Medulla oblongata (tissue), 1 donor: Measurements from ENCODE around the gene AARS1.
"Not testable (repeated sequence)": the region's sequence is repeated elsewhere in the genome, so short reads cannot be mapped to it uniquely, and the experiment has no call there.

Source experiments
- DNase-seq: peaks from one replicate; pipeline ENCODE4 v3.0.0-alpha.2; 2015; ENCODE audit errors: extremely low spot score

AARS1 gene

DNA sequence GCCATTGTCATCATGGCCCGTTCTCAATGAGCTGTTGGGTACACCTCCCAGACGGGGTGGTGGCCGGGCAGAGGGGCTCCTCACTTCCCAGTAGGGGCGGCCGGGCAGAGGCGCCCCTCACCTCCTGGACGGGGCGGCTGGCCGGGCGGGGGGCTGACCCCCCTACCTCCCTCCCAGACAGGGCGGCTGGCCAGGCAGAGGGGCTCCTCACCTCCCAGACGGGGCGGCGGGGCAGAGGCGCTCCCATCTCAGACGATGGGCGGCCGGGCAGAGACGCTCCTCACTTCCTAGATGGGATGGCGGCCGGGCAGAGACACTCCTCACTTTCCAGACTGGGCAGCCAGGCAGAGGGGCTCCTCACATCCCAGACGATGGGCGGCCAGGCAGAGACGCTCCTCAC lies 64.7 kb downstream of the AARS1 start:
- not testable (repeated sequence) for DNase-seq

DNA sequence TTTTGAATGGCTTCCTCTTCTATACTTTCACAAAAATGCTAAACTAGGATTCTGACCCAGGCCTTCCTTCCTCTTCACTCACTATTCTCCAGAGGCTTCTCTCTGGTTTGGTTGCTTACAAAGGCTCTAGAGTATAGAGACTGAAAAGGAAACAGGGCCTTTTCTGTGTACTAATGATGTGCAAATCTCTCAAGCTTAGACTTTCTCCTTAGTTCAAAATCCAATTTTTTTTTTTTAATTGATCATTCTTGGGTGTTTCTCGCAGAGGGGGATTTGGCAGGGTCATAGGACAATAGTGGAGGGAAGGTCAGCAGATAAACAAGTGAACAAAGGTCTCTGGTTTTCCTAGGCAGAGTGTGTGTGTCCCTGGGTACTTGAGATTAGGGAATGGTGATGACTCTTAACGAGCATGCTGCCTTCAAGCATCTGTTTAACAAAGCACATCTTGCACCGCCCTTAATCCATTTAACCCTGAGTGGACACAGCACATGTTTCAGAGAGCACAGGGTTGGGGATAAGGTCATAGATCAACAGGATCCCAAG lies 65.3 kb downstream of the AARS1 start:
- not testable (repeated sequence) for DNase-seq

DNA sequence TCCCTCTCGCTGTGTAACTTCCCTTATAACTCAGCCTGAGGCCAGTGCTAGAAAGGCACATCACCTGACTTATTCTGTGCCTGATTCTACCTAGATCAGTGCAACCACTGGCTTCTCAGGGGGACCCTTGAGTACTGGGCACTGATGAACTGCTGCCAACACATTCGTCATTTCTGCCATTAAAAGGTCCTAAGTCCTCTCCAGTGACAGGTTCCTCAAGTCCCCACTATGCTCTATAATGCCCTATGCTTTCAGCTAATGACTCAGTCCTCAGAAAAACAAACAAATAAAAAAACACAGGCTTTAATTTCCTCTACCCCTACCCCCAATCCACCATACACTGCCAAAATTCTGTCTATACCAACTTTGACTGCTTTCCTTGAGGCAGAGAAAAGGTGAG lies 66.1 kb downstream of the AARS1 start:
- DNase-seq: not testable (repeated sequence)

DNA sequence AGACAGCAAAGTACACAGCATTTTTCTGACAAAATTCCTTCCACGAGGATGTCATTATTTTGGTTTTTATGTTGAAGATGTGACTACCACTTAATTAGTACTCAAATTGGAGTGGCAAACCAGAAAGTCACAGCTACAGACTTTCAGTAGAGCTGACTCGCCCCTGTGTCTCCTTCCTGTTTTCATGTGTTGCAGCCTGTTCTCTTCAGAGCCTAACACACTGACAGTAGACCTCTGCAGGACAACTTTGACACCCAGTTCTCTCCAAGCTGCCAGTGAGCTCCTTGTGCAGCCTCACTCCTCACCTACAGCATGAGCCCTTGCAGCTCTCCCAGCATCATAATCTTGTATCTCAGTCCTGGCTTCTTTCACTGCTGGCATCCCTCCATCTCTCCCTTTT lies 66.7 kb downstream of the AARS1 start:
- not testable (repeated sequence) for DNase-seq

DNA sequence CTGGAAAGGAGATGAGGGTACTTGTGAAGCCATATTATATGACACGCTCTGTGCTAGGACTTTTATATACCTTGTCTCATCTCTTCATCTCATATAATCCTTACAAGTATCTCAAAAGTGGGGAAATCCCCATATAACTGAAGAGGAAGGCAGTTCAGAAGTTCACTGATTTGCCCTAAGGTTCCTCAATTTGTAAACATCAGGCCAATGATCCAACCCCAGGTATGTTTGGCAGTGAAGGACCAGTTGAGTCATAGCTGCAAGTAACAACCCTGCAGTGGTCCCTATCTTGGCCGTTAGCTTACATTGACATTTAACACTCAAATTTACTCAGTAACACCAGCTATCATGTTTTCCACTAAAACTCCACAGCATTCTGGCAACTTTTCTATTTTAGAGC lies 70.7 kb downstream of the AARS1 start:
- DNase-seq: not testable (repeated sequence)

DNA sequence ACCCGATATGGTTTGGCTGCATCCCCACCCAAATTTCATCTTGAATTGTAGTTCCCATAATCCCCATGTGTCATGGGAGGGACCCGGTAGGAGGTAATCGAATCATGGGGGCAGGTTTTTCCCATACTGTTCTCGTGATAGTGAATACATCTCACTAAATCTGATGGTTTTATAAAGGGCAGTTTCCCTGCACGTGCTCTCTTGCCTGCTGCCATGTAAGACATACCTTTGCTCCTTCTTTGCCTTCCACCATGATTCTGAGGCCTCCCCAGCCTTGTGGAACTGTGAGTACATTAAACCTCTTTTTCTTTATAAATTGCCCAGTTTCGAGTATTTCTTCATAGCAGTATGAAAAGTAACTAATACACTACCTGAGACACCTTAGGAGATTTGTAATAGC lies 82.9 kb downstream of the AARS1 start:
- not testable (repeated sequence) for DNase-seq

DNA sequence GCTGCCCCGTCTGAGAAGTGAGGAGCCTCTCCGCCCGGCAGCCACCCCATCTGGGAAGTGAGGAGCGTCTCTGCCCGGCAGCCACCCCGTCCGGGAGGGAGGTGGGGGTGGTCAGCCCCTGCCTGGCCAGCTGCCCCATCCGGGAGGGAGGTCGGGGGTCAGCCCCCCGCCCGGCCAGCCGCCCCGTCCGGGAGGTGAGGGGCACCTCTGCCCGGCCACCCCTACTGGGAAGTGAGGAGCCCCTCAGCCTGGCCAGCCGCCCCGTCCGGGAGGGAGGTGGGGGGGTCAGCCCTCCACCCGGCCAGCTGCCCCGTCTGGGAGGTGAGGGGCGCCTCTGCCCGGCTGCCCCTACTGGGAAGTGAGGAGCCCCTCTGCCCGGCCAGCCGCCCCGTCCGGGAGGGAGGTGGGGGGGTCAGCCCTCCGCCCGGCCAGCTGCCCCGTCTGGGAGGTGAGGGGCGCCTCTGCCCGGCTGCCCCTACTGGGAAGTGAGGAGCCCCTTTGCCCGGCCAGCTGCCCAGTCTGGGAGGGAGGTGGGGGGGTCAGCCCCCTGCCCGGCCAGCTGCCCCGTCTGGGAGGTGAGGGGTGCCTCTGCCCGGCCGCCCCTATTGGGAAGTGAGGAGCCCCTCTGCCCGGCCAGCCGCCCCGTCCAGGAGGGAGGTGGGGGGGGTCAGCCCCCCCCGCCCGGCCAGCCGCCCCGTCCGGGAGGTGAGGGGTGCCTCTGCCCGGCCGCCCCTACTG lies 84.5 kb downstream of the AARS1 start:
- DNase-seq: not testable (repeated sequence)

DNA sequence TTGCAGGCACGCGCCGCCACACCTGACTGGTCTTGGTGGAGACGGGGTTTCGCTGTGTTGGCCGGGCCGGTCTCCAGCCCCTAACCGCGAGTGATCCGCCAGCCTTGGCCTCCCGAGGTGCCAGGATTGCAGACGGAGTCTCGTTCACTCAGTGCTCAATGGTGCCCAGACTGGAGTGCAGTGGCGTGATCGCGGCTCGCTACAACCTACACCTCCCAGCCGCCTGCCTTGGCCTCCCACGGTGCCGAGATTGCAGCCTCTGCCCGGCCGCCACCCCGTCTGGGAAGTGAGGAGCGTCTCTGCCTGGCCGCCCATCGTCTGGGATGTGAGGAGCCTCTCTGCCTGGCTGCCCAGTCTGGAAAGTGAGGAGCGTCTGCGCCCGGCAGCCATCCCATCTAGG lies 85.3 kb downstream of the AARS1 start:
- not testable (repeated sequence) for DNase-seq

DNA sequence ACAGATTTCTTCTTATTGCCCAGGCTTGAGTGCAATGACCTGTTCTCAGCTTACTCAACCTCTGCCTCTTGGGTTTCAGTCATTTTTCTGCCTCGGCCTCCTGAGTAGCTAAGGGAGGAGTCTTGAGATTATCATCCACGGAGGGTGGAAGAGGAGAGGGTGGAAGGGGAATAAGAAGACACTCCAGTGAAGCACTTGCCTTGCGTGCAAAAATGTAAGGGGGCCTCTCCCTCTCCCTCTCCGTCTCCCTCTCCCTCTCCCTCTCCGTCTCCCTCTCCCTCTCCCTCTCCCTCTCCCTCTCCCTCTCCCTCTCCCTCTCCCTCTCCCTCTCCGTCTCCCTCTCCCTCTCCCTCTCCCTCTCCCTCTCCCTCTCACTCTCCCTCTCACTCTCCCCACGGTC lies 85.8 kb downstream of the AARS1 start:
- not testable (repeated sequence) for DNase-seq
